Sigmoid colon (tissue), 7 donors: ENCODE data around the gene NBAS. TPM values are rescaled to one million over a fixed set of nuclear protein-coding genes. Genes with fewer than 3 reads are reported as not detected.

ENCODE experiments used
- DNase-seq: peaks from one replicate; pipeline ENCODE4 v3.0.0-alpha.2; 2019
- H3K27ac ChIP-seq, 4 donors: fragments of 200-600 bp; sonication (generic); one replicate each; pipeline ENCODE4 v1.5.1; 2016 to 2019; ENCODE audit warnings: mild to moderate bottlenecking in 1 of 4
- H3K27me3 ChIP-seq, 3 donors: fragments of 200-600 bp; sonication (generic); one replicate each; pipeline ENCODE4 v1.5.1; 2019; ENCODE audit warnings: mild to moderate bottlenecking in 1 of 3
- H3K36me3 ChIP-seq, 4 donors: fragments of 200-600 bp; sonication (generic); one replicate each; pipeline ENCODE4 v1.5.1; 2016 to 2019
- H3K4me1 ChIP-seq, 4 donors: fragments of 200-600 bp; sonication (generic); one replicate each; pipeline ENCODE4 v1.5.1; 2017 to 2019
- H3K4me3 ChIP-seq, 4 donors: fragments of 200-600 bp; sonication (generic); one replicate each; pipeline ENCODE4 v1.5.1; 2017 to 2019; ENCODE audit warnings: mild to moderate bottlenecking in 2 of 4, moderate library complexity in 1 of 4
- H3K9me3 ChIP-seq, 4 donors: fragments of 200-600 bp in 3 of 4; sonication (generic) in 3 of 4; one replicate each; pipeline versions ENCODE4 v1.5.1 to v1.6.1; 2013 to 2019
- CTCF ChIP-seq, 4 experiments: fragments of 450-650 bp in 3 of 4; fragments of 200-600 bp in 1 of 4; IDR thresholded peaks; one replicate each; pipeline ENCODE4 v1.5.1; 2016 to 2019; ENCODE audit warnings: antibody characterized with exemption in 4 of 4, mild to moderate bottlenecking in 3 of 4, moderate library complexity in 2 of 4
- EP300 ChIP-seq, 4 donors: sonication (generic); formaldehyde crosslinking; IDR thresholded peaks; one replicate each; pipeline ENCODE4 v1.6.1; 2017; ENCODE audit warnings: antibody characterized with exemption in 4 of 4
- POLR2A ChIP-seq, 2 donors: fragments of 450-650 bp; IDR thresholded peaks; one replicate each; pipeline ENCODE4 v1.6.1; 2016; ENCODE audit warnings: antibody characterized with exemption in 2 of 2, mild to moderate bottlenecking in 2 of 2, moderate library complexity in 2 of 2
- POLR2AphosphoS5 ChIP-seq, 4 donors: sonication (generic); formaldehyde crosslinking; IDR thresholded peaks; one replicate each; pipeline ENCODE4 v1.6.1; 2017; ENCODE audit warnings: antibody characterized with exemption in 4 of 4
- WGBS, 2 donors: extraction: QIAGEN DNeasy Blood & Tissue Kit; methylation state at CpG; one replicate each; pipeline ENCODE4 v1.1.7; 2013; 5-methylcytosine and 5-hydroxymethylcytosine counted together
- intact Hi-C: fragments of 100-400 bp; cut with DNase I; formaldehyde crosslinking; loops from one replicate; pipeline ENCODE4 v1.15.1; 2023
- polyA plus RNA-seq, 3 donors: library from polyadenylated mRNA; stranded (reverse); fragments of 200-250 nt; gene quantifications; one replicate each; pipeline ENCODE4 v1.2.3, GENCODE V29; 2013
- total RNA-seq, 4 donors: library from RNA; depleted of rRNA; stranded (reverse); fragments of >200 nt; gene quantifications; one replicate each; pipeline ENCODE4 v1.1.0, GENCODE V29; 2016
- donor health status: healthy with polysubstance abuse.
- donor health status: Bipolar disorder and iron deficiency.
- donor health status: healthy.

Gene NBAS
- total and polyA plus RNA-seq, 7 donors, result 3.9 to 53.2 (median 41.9) TPM

GRCh38 chr2:15436195-15436594 lies 124.9 kb downstream of the NBAS start:
- no peak for DNase-seq
- no peaks in the 10 kb centered on the region for H3K27me3 ChIP-seq
- no peak overlapping the region for H3K4me3 ChIP-seq
- no peaks in the 10 kb centered on the region for H3K4me1 ChIP-seq
- no peak overlapping the region for H3K27ac ChIP-seq
- TF ChIP-seq POLR2AphosphoS5 (IDR thresholded peaks at IDR 0.05) (no peak), EP300 (IDR thresholded peaks at IDR 0.05) (no peak), POLR2A (IDR thresholded peaks at IDR 0.05) (no peak), CTCF (IDR thresholded peaks at IDR 0.05) (no peak)
- intact Hi-C loops, result no loop called here
- H3K9me3 ChIP-seq, result no peaks in the 10 kb centered on the region
- no peaks in the 10 kb centered on the region for H3K36me3 ChIP-seq
- 85 to 94% methylated on average over 2 of the region's 2 CpGs for WGBS, 2 donors

- TF ChIP-seq POLR2A (IDR thresholded peaks at IDR 0.05) (no peak), EP300 (IDR thresholded peaks at IDR 0.05) (no peak), POLR2AphosphoS5 (IDR thresholded peaks at IDR 0.05) (no peak), CTCF (IDR thresholded peaks at IDR 0.05) (no peak)
- H3K9me3 ChIP-seq, result no peaks in the 10 kb centered on the region
- H3K27ac ChIP-seq, result no peak overlapping the region
- DNase-seq, result no peak
- no peak overlapping the region for H3K4me3 ChIP-seq
- WGBS, 2 donors, result 67 to 75% methylated on average over 5 of the region's 5 CpGs
- H3K27me3 ChIP-seq, result no peaks in the 10 kb centered on the region
- intact Hi-C loops, result no loop called here
- no peaks in the 10 kb centered on the region for H3K36me3 ChIP-seq
- no peaks in the 10 kb centered on the region for H3K4me1 ChIP-seq
Observed at GRCh38 chr2:15435474-15435873, 125.7 kb downstream of the NBAS start.

GRCh38 chr2:15432642-15433256 lies 128.4 kb downstream of the NBAS start:
- H3K27me3 ChIP-seq, result no peaks in the 10 kb centered on the region
- no peaks in the 10 kb centered on the region for H3K4me1 ChIP-seq
- TF ChIP-seq POLR2AphosphoS5 (IDR thresholded peaks at IDR 0.05) (no peak), POLR2A (IDR thresholded peaks at IDR 0.05) (no peak), EP300 (IDR thresholded peaks at IDR 0.05) (no peak), CTCF (IDR thresholded peaks at IDR 0.05) (no peak)
- no peak overlapping the region for H3K4me3 ChIP-seq
- intact Hi-C loops, result no loop called here
- H3K27ac ChIP-seq, result no peak overlapping the region
- WGBS, 2 donors, result 90% methylated on average over 5 of the region's 5 CpGs
- no peak for DNase-seq
- no peaks in the 10 kb centered on the region for H3K36me3 ChIP-seq
- no peaks in the 10 kb centered on the region for H3K9me3 ChIP-seq

GRCh38 chr2:15429032-15429431 lies 132.1 kb downstream of the NBAS start:
- no peaks in the 10 kb centered on the region for H3K9me3 ChIP-seq
- H3K27me3 ChIP-seq, result no peaks in the 10 kb centered on the region
- H3K4me1 ChIP-seq, result no peaks in the 10 kb centered on the region
- H3K4me3 ChIP-seq, result no peak overlapping the region
- no peak overlapping the region for H3K27ac ChIP-seq
- intact Hi-C loops, result no loop called here
- no peak for TF ChIP-seq POLR2AphosphoS5 (IDR thresholded peaks at IDR 0.05)
- no peak for TF ChIP-seq CTCF (IDR thresholded peaks at IDR 0.05)
- no peak for TF ChIP-seq EP300 (IDR thresholded peaks at IDR 0.05)
- TF ChIP-seq POLR2A (IDR thresholded peaks at IDR 0.05), result no peak
- no peak for DNase-seq
- WGBS, 2 donors, result 60 to 87% methylated on average over 1 of the region's 1 CpG
- H3K36me3 ChIP-seq, result peaks cover 0 to 8% (median 0%) of the 10 kb centered on the region in 4 donors

GRCh38 chr2:15427987-15428386 lies 133.1 kb downstream of the NBAS start:
- H3K36me3 ChIP-seq, result peaks cover 0 to 17% (median 0%) of the 10 kb centered on the region in 4 donors
- H3K4me1 ChIP-seq, result no peaks in the 10 kb centered on the region
- TF ChIP-seq POLR2AphosphoS5 (IDR thresholded peaks at IDR 0.05), result no peak
- no peak for TF ChIP-seq CTCF (IDR thresholded peaks at IDR 0.05)
- no peak for TF ChIP-seq EP300 (IDR thresholded peaks at IDR 0.05)
- TF ChIP-seq POLR2A (IDR thresholded peaks at IDR 0.05), result no peak
- no peak for DNase-seq
- intact Hi-C loops, result no loop called here
- no peaks in the 10 kb centered on the region for H3K27me3 ChIP-seq
- H3K4me3 ChIP-seq, result no peak overlapping the region
- H3K27ac ChIP-seq, result no peak overlapping the region
- H3K9me3 ChIP-seq, result no peaks in the 10 kb centered on the region
